ENCODE data around the gene KCNAB3. TPM values are rescaled to one million over a fixed set of nuclear protein-coding genes. Genes with fewer than 3 reads are reported as not detected.
"Not testable (repeated sequence)": the region's sequence is repeated elsewhere in the genome, so short reads cannot be mapped to it uniquely, and the experiment has no call there.

The KCNAB3 gene
- total and polyA plus RNA-seq, 2 donors = 1.2 to 8.9 TPM

DNA sequence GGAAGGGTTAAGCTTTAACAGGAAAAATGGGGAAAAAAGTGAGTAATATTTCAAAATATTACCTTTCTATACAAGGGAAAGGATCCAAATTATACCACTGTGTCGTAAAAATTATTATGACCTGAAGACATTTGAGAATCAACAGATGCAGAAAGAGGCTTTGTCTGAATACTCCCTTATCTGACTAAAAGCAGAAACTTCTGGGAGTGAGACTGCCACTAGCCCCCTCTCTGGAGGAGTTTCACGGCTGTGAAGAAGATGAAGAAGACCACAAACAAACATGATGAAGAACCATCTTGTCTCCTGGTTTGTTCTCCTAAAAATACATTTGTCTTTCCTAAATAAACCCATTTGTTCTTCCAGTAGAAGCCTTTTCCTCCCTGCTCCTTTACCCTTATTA lies 31.8 kb upstream of the KCNAB3 start:
- H3K4me3 ChIP-seq (ENCODE audit: low read length in 2 of 2) = no peak overlapping the region
- no peak for DNase-seq (ENCODE audit: low read depth in 6 of 9, low spot score in 9 of 9)
- no peaks in the 10 kb centered on the region for H3K9me3 ChIP-seq (ENCODE audit: control insufficient read depth in 2 of 2, insufficient read depth in 1 of 2, low read length in 1 of 2)
- no peaks in the 10 kb centered on the region for H3K4me1 ChIP-seq (ENCODE audit: control insufficient read depth in 2 of 2, insufficient read depth in 2 of 2, low read length in 2 of 2)
- no peak overlapping the region for H3K27ac ChIP-seq (ENCODE audit: low read depth in 1 of 2, low read length in 1 of 2)
- WGBS = 57% methylated on average over 2 of the region's 2 CpGs
- H3K27me3 ChIP-seq (ENCODE audit: control insufficient read depth in 2 of 2, insufficient read depth in 1 of 2, low read length in 1 of 2) = peaks cover 0 to 8% of the 10 kb centered on the region in 2 donors
- H3K36me3 ChIP-seq (ENCODE audit: control insufficient read depth in 2 of 2, insufficient read depth in 2 of 2, low read length in 1 of 2) = no peaks in the 10 kb centered on the region

- WGBS = 95% methylated on average over 9 of the region's 9 CpGs
- H3K9me3 ChIP-seq (ENCODE audit: control insufficient read depth in 2 of 2, insufficient read depth in 1 of 2, low read length in 1 of 2) = no peaks in the 10 kb centered on the region
- no peaks in the 10 kb centered on the region for H3K36me3 ChIP-seq (ENCODE audit: control insufficient read depth in 2 of 2, insufficient read depth in 2 of 2, low read length in 1 of 2)
- H3K27ac ChIP-seq (ENCODE audit: low read depth in 1 of 2, low read length in 1 of 2) = no peak overlapping the region
- no peak overlapping the region for H3K4me3 ChIP-seq (ENCODE audit: low read length in 2 of 2)
- DNase-seq (ENCODE audit: low read depth in 6 of 9, low spot score in 9 of 9) = no peak
- peaks cover 0 to 8% of the 10 kb centered on the region in 2 donors for H3K27me3 ChIP-seq (ENCODE audit: control insufficient read depth in 2 of 2, insufficient read depth in 1 of 2, low read length in 1 of 2)
- no peaks in the 10 kb centered on the region for H3K4me1 ChIP-seq (ENCODE audit: control insufficient read depth in 2 of 2, insufficient read depth in 2 of 2, low read length in 2 of 2)
Observed at GRCh38 chr17:7959503-7960253, 30.0 kb upstream of the KCNAB3 start.

DNA sequence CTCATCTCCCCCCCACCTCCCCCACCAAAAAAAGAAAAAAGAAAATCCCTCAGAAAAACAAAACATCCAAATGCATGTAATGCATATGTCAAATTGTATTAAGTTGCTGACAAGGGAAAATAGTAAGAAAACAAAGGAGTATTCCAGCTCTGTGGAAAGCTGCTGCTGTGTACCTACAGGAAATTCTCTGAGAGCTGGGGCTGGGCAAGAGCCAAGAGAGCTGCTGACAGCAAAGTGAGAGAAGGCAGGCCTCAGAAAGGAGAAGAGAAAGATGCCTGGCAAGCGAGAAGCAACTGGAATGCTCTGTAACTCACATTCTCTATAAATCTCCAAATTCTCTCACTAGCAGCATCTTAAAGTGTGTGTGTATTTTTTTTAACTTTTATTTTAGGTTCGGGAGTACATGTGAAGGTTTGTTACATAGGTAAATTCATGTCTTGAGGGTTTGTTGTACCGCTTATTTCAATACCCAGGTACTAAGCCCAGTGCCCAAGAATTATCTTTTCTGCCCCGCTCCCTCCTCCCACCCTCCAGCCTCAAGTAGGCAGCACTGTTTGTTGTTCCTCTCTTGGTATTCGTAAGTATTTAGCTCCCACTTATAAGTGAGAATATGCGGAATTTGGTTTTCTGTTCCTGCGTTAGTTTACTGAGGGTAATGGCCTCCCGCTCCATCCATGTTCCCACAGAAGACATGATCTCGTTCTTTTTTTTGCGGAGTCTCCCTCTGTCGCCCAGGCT lies 26.7 kb upstream of the KCNAB3 start:
- Histone ChIP-seq H3K36me3 (ENCODE audit: control insufficient read depth in 2 of 2, insufficient read depth in 2 of 2, low read length in 1 of 2) (no peaks in the 10 kb centered on the region), H3K27ac (ENCODE audit: low read depth in 1 of 2, low read length in 1 of 2) (no peak overlapping the region), H3K4me3 (ENCODE audit: low read length in 2 of 2) (no peak overlapping the region), H3K27me3 (ENCODE audit: control insufficient read depth in 2 of 2, insufficient read depth in 1 of 2, low read length in 1 of 2) (peaks cover 0 to 8% of the 10 kb centered on the region in 2 donors), H3K4me1 (ENCODE audit: control insufficient read depth in 2 of 2, insufficient read depth in 2 of 2, low read length in 2 of 2) (no peaks in the 10 kb centered on the region), H3K9me3 (ENCODE audit: control insufficient read depth in 2 of 2, insufficient read depth in 1 of 2, low read length in 1 of 2) (no peaks in the 10 kb centered on the region)
- DNase-seq (ENCODE audit: low read depth in 6 of 9, low spot score in 9 of 9) = no peak
- WGBS = 89% methylated on average over 11 of the region's 11 CpGs

- Histone ChIP-seq H3K9me3 (ENCODE audit: control insufficient read depth in 2 of 2, insufficient read depth in 1 of 2, low read length in 1 of 2) (no peaks in the 10 kb centered on the region), H3K27ac (ENCODE audit: low read depth in 1 of 2, low read length in 1 of 2) (no peak overlapping the region), H3K4me3 (ENCODE audit: low read length in 2 of 2) (no peak overlapping the region), H3K4me1 (ENCODE audit: control insufficient read depth in 2 of 2, insufficient read depth in 2 of 2, low read length in 2 of 2) (no peaks in the 10 kb centered on the region), H3K27me3 (ENCODE audit: control insufficient read depth in 2 of 2, insufficient read depth in 1 of 2, low read length in 1 of 2) (peaks cover 0 to 5% of the 10 kb centered on the region in 2 donors), H3K36me3 (ENCODE audit: control insufficient read depth in 2 of 2, insufficient read depth in 2 of 2, low read length in 1 of 2) (no peaks in the 10 kb centered on the region)
- 93% methylated on average over 13 of the region's 13 CpGs for WGBS
- no peak for DNase-seq (ENCODE audit: low read depth in 6 of 9, low spot score in 9 of 9)
Observed at GRCh38 chr17:7955414-7956227, 26.0 kb upstream of the KCNAB3 start.

DNA sequence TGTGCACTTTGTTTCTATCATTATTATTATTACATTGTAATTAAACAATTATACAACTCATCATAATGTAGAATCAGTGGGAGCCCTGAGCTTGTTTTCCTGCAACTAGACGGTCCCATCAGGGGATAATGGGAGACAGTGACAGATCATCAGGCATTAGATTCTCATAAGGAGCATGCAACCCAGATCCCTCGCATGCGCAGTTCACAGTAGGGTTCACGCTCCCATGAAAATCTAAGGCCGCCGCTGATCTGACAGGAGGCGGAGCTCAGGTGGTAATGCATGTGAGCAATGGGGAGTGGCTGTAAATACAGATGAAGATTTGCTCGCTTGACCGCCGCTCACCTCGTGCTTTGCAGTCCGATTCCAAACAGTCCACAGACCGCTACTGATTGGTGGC lies 23.6 kb upstream of the KCNAB3 start:
- not testable (repeated sequence) for H3K27me3 ChIP-seq (ENCODE audit: control insufficient read depth in 2 of 2, insufficient read depth in 1 of 2, low read length in 1 of 2); H3K27ac ChIP-seq (ENCODE audit: low read depth in 1 of 2, low read length in 1 of 2); H3K4me3 ChIP-seq (ENCODE audit: low read length in 2 of 2); H3K4me1 ChIP-seq (ENCODE audit: control insufficient read depth in 2 of 2, insufficient read depth in 2 of 2, low read length in 2 of 2); H3K9me3 ChIP-seq (ENCODE audit: control insufficient read depth in 2 of 2, insufficient read depth in 1 of 2, low read length in 1 of 2); DNase-seq (ENCODE audit: low read depth in 6 of 9, low spot score in 9 of 9)
- WGBS = 97% methylated on average over 13 of the region's 13 CpGs
- H3K36me3 ChIP-seq (ENCODE audit: control insufficient read depth in 2 of 2, insufficient read depth in 2 of 2, low read length in 1 of 2) = peaks cover 11 to 17% of the 10 kb centered on the region in 2 donors

DNA sequence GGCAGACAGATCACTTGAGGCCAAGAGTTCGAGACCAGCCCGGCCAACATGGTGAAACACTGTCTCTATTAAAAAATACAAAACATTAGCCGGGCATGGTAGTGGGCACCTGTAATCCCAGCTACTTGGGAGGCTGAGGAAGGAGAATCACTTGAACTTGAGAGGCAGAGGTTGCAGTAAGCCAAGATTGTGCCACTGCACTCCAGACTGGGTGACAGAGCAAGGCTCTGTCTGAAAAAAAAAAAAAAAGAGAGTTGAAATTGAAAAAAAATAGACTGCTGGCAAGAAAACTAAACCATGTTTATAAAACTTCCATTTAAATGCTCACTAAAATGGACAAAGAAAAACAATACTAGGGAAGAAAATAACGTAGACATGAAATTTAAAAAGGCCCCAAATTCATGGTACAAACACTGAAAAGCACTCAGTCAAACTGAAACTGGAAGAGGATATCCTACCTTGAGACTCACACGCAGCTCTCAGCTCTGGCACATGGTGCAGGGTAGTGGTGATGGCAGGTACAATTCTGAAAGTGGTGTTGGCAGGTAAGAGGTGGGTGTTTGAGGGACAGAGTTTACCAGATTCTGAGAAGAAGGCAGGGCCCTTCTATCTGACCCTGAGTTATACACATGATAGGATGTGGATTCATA lies 21.6 kb upstream of the KCNAB3 start:
- Histone ChIP-seq H3K36me3 (ENCODE audit: control insufficient read depth in 2 of 2, insufficient read depth in 2 of 2, low read length in 1 of 2) (peaks cover 26 to 33% of the 10 kb centered on the region in 2 donors), H3K4me1 (ENCODE audit: control insufficient read depth in 2 of 2, insufficient read depth in 2 of 2, low read length in 2 of 2) (no peaks in the 10 kb centered on the region), H3K4me3 (ENCODE audit: low read length in 2 of 2) (no peak overlapping the region), H3K9me3 (ENCODE audit: control insufficient read depth in 2 of 2, insufficient read depth in 1 of 2, low read length in 1 of 2) (no peaks in the 10 kb centered on the region), H3K27ac (ENCODE audit: low read depth in 1 of 2, low read length in 1 of 2) (no peak overlapping the region), H3K27me3 (ENCODE audit: control insufficient read depth in 2 of 2, insufficient read depth in 1 of 2, low read length in 1 of 2) (no peaks in the 10 kb centered on the region)
- DNase-seq (ENCODE audit: low read depth in 6 of 9, low spot score in 9 of 9) = peak in 1 of 9 donors; percentile 10
- WGBS = 84% methylated on average over 5 of the region's 5 CpGs

GRCh38 chr17:7950578-7950977 lies 20.9 kb upstream of the KCNAB3 start:
- no peak overlapping the region for H3K27ac ChIP-seq (ENCODE audit: low read depth in 1 of 2, low read length in 1 of 2)
- WGBS = 85% methylated on average over 3 of the region's 3 CpGs
- H3K36me3 ChIP-seq (ENCODE audit: control insufficient read depth in 2 of 2, insufficient read depth in 2 of 2, low read length in 1 of 2) = peaks cover 33 to 40% of the 10 kb centered on the region in 2 donors

GRCh38 chr17:7947651-7948050 lies 18.0 kb upstream of the KCNAB3 start:
- H3K4me1 ChIP-seq (ENCODE audit: control insufficient read depth in 2 of 2, insufficient read depth in 2 of 2, low read length in 2 of 2) = no peaks in the 10 kb centered on the region
- H3K36me3 ChIP-seq (ENCODE audit: control insufficient read depth in 2 of 2, insufficient read depth in 2 of 2, low read length in 1 of 2) = peaks cover 59 to 66% of the 10 kb centered on the region in 2 donors
- H3K27me3 ChIP-seq (ENCODE audit: control insufficient read depth in 2 of 2, insufficient read depth in 1 of 2, low read length in 1 of 2) = no peaks in the 10 kb centered on the region
- H3K27ac ChIP-seq (ENCODE audit: low read depth in 1 of 2, low read length in 1 of 2) = no peak overlapping the region
- no peak overlapping the region for H3K4me3 ChIP-seq (ENCODE audit: low read length in 2 of 2)
- WGBS = 97% methylated on average over 5 of the region's 5 CpGs
- H3K9me3 ChIP-seq (ENCODE audit: control insufficient read depth in 2 of 2, insufficient read depth in 1 of 2, low read length in 1 of 2) = no peaks in the 10 kb centered on the region
- no peak for DNase-seq (ENCODE audit: low read depth in 6 of 9, low spot score in 9 of 9)

More at GRCh38 chr17:7950578-7950977, 20.9 kb upstream of the KCNAB3 start:
- H3K9me3 ChIP-seq (ENCODE audit: control insufficient read depth in 2 of 2, insufficient read depth in 1 of 2, low read length in 1 of 2) = no peaks in the 10 kb centered on the region
- H3K4me1 ChIP-seq (ENCODE audit: control insufficient read depth in 2 of 2, insufficient read depth in 2 of 2, low read length in 2 of 2) = no peaks in the 10 kb centered on the region
- H3K27me3 ChIP-seq (ENCODE audit: control insufficient read depth in 2 of 2, insufficient read depth in 1 of 2, low read length in 1 of 2) = no peaks in the 10 kb centered on the region
- no peak for DNase-seq (ENCODE audit: low read depth in 6 of 9, low spot score in 9 of 9)
- H3K4me3 ChIP-seq (ENCODE audit: low read length in 2 of 2) = no peak overlapping the region
